Activated T-helper 1 cell treated with anti-CD3 and anti-CD28 coated beads, Interleukin-12 subunit alpha, Interleukin-12 subunit beta, Interleukin-2, Interleukin-4 antibody, amounts not matched to agents 30 ng/mL and 10 ng/mL and 1 ng/mL, durations not matched to agents 14 hours and 24 hours and 36 hours (primary cell): ENCODE measurements around the gene PCP4. TPM values are rescaled to one million over a fixed set of nuclear protein-coding genes. Genes with fewer than 3 reads are reported as not detected.
"Not testable (repeated sequence)": the region's sequence is repeated elsewhere in the genome, so short reads cannot be mapped to it uniquely, and the experiment has no call there.

ENCODE experiments used
- DNase-seq: peaks from one replicate; pipeline ENCODE4 v3.0.0; 2021; ENCODE audit warnings: low spot score
- H3K27ac Mint-ChIP-seq: one replicate; pipeline ENCODE4 v1.8.0; 2021; ENCODE audit warnings: mild to moderate bottlenecking, mixed read lengths
- H3K27me3 Mint-ChIP-seq: one replicate; pipeline ENCODE4 v1.8.0; 2022; ENCODE audit warnings: mild to moderate bottlenecking, moderate library complexity, mixed read lengths; ENCODE audit not compliant: insufficient read depth
- H3K36me3 Mint-ChIP-seq: one replicate; pipeline ENCODE4 v1.8.0; 2021; ENCODE audit warnings: low read depth, mixed read lengths
- H3K4me1 Mint-ChIP-seq: one replicate; pipeline ENCODE4 v1.8.0; 2021; ENCODE audit warnings: low read depth, mixed read lengths
- H3K4me3 Mint-ChIP-seq: one replicate; pipeline ENCODE4 v1.8.0; 2021; ENCODE audit warnings: mild to moderate bottlenecking, moderate library complexity, mixed read lengths
- H3K9me3 Mint-ChIP-seq: one replicate; pipeline ENCODE4 v1.8.0; 2021; ENCODE audit warnings: mixed read lengths
- intact Hi-C: fragments of 100-400 bp; cut with micrococcal nuclease; formaldehyde crosslinking; loops from one replicate; pipeline ENCODE4 v1.15.1; 2024
- total RNA-seq: library from RNA; stranded (reverse); gene quantifications from 2 replicates; pipeline ENCODE4 v1.2.3, GENCODE V29; 2022

PCP4 gene
- total RNA-seq, 1 donor from 2014 or later: not detected

- H3K4me1 Mint-ChIP-seq: no peaks in the 10 kb centered on the region
- no peak for DNase-seq
- intact Hi-C loops: no loop called here
- H3K4me3 Mint-ChIP-seq: no peak overlapping the region
- H3K27me3 Mint-ChIP-seq: no peaks in the 10 kb centered on the region
- no peak overlapping the region for H3K27ac Mint-ChIP-seq
- peaks cover 3% of the 10 kb centered on the region for H3K9me3 Mint-ChIP-seq
- H3K36me3 Mint-ChIP-seq: no peaks in the 10 kb centered on the region
These were observed 14.4 kb downstream of the PCP4 start for GRCh38 chr21:39881661-39882060.

GRCh38 chr21:39882151-39882838 is 15.1 kb downstream of the PCP4 start:
- no peak overlapping the region for H3K27ac Mint-ChIP-seq

GRCh38 chr21:39882839-39883195 is 15.6 kb downstream of the PCP4 start:
- H3K27ac Mint-ChIP-seq: no peak overlapping the region
- H3K4me3 Mint-ChIP-seq: no peak overlapping the region
- no peaks in the 10 kb centered on the region for H3K4me1 Mint-ChIP-seq
- H3K9me3 Mint-ChIP-seq: peaks cover 3% of the 10 kb centered on the region
- no peaks in the 10 kb centered on the region for H3K36me3 Mint-ChIP-seq
- no peaks in the 10 kb centered on the region for H3K27me3 Mint-ChIP-seq
- no peak for DNase-seq
- intact Hi-C loops: no loop called here

More at GRCh38 chr21:39882151-39882838, 15.1 kb downstream of the PCP4 start:
- no peaks in the 10 kb centered on the region for H3K27me3 Mint-ChIP-seq
- H3K4me3 Mint-ChIP-seq: no peak overlapping the region
- H3K4me1 Mint-ChIP-seq: no peaks in the 10 kb centered on the region
- DNase-seq: no peak
- intact Hi-C loops: no loop called here
- peaks cover 3% of the 10 kb centered on the region for H3K9me3 Mint-ChIP-seq
- no peaks in the 10 kb centered on the region for H3K36me3 Mint-ChIP-seq

- intact Hi-C loops: no loop called here
- no peak overlapping the region for H3K4me3 Mint-ChIP-seq
- DNase-seq: no peak
- H3K36me3 Mint-ChIP-seq: no peaks in the 10 kb centered on the region
- H3K27me3 Mint-ChIP-seq: no peaks in the 10 kb centered on the region
- no peaks in the 10 kb centered on the region for H3K4me1 Mint-ChIP-seq
- no peaks in the 10 kb centered on the region for H3K9me3 Mint-ChIP-seq
- H3K27ac Mint-ChIP-seq: no peak overlapping the region
These were observed 18.0 kb downstream of the PCP4 start for GRCh38 chr21:39885119-39885848.

GRCh38 chr21:39888848-39889247 is 21.6 kb downstream of the PCP4 start:
- Mint-ChIP-seq H3K4me3 (no peak overlapping the region), H3K27me3 (no peaks in the 10 kb centered on the region), H3K36me3 (no peaks in the 10 kb centered on the region), H3K9me3 (no peaks in the 10 kb centered on the region), H3K4me1 (no peaks in the 10 kb centered on the region), H3K27ac (no peak overlapping the region)
- no peak for DNase-seq
- intact Hi-C loops: no loop called here

- intact Hi-C loops: no loop called here
- Mint-ChIP-seq H3K27ac (no peak overlapping the region), H3K27me3 (no peaks in the 10 kb centered on the region), H3K36me3 (no peaks in the 10 kb centered on the region), H3K4me1 (no peaks in the 10 kb centered on the region), H3K4me3 (no peak overlapping the region), H3K9me3 (peaks cover 3% of the 10 kb centered on the region)
- no peak for DNase-seq
These were observed 23.9 kb downstream of the PCP4 start for GRCh38 chr21:39891111-39891510.

- H3K27me3 Mint-ChIP-seq, H3K4me1 Mint-ChIP-seq, H3K27ac Mint-ChIP-seq, H3K36me3 Mint-ChIP-seq, H3K9me3 Mint-ChIP-seq, DNase-seq, intact Hi-C loops, H3K4me3 Mint-ChIP-seq: not testable (repeated sequence)
These were observed 24.6 kb downstream of the PCP4 start for GRCh38 chr21:39891863-39892262.

- Mint-ChIP-seq H3K4me3 (no peak overlapping the region), H3K9me3 (peaks cover 7% of the 10 kb centered on the region), H3K27ac (no peak overlapping the region), H3K27me3 (no peaks in the 10 kb centered on the region), H3K4me1 (no peaks in the 10 kb centered on the region), H3K36me3 (no peaks in the 10 kb centered on the region)
- no peak for DNase-seq
- intact Hi-C loops: no loop called here
These were observed 33.3 kb downstream of the PCP4 start for GRCh38 chr21:39900491-39900890.

GRCh38 chr21:39900911-39901310 is 33.7 kb downstream of the PCP4 start:
- H3K27ac Mint-ChIP-seq: no peak overlapping the region
- H3K27me3 Mint-ChIP-seq: no peaks in the 10 kb centered on the region
- peaks cover 6% of the 10 kb centered on the region for H3K9me3 Mint-ChIP-seq
- no peak for DNase-seq
- no peak overlapping the region for H3K4me3 Mint-ChIP-seq
- H3K36me3 Mint-ChIP-seq: no peaks in the 10 kb centered on the region
- intact Hi-C loops: no loop called here
- no peaks in the 10 kb centered on the region for H3K4me1 Mint-ChIP-seq

GRCh38 chr21:39902986-39903385 is 35.7 kb downstream of the PCP4 start:
- H3K4me3 Mint-ChIP-seq: no peak overlapping the region
- peaks cover 2% of the 10 kb centered on the region for H3K9me3 Mint-ChIP-seq
- DNase-seq: no peak
- intact Hi-C loops: no loop called here
- H3K4me1 Mint-ChIP-seq: no peaks in the 10 kb centered on the region
- H3K36me3 Mint-ChIP-seq: no peaks in the 10 kb centered on the region
- no peak overlapping the region for H3K27ac Mint-ChIP-seq
- no peaks in the 10 kb centered on the region for H3K27me3 Mint-ChIP-seq

- Mint-ChIP-seq H3K4me3 (no peak overlapping the region), H3K27me3 (no peaks in the 10 kb centered on the region), H3K36me3 (no peaks in the 10 kb centered on the region), H3K4me1 (no peaks in the 10 kb centered on the region), H3K27ac (no peak overlapping the region), H3K9me3 (no peaks in the 10 kb centered on the region)
- intact Hi-C loops: no loop called here
- no peak for DNase-seq
These were observed 37.2 kb downstream of the PCP4 start for GRCh38 chr21:39904457-39904856.

GRCh38 chr21:39908265-39908923 is 41.2 kb downstream of the PCP4 start:
- Mint-ChIP-seq H3K36me3 (no peaks in the 10 kb centered on the region), H3K4me3 (no peak overlapping the region), H3K4me1 (no peaks in the 10 kb centered on the region), H3K27ac (no peak overlapping the region), H3K9me3 (no peaks in the 10 kb centered on the region), H3K27me3 (no peaks in the 10 kb centered on the region)
- no peak for DNase-seq
- intact Hi-C loops: no loop called here
